GM12801 (cell line): Measurements from ENCODE around the gene CREB3.

Experiments
- CTCF ChIP-seq: IDR thresholded peaks from one replicate; pipeline ENCODE4 v1.5.1; 2011; ENCODE audit warnings: control low read depth; ENCODE audit not compliant: insufficient read length; ENCODE audit errors: extremely low read depth

Gene CREB3

GRCh38 chr9:35702696-35703095, 29.8 kb upstream of the CREB3 start:
- TF ChIP-seq CTCF = no peak

- TF ChIP-seq CTCF = no peak
Measured at GRCh38 chr9:35703906-35704672, 28.4 kb upstream of the CREB3 start.

GRCh38 chr9:35705372-35705771, 27.1 kb upstream of the CREB3 start:
- no peak for TF ChIP-seq CTCF

GRCh38 chr9:35705836-35706430, 26.5 kb upstream of the CREB3 start:
- no peak for TF ChIP-seq CTCF

GRCh38 chr9:35706951-35707350, 25.5 kb upstream of the CREB3 start:
- no peak for TF ChIP-seq CTCF

- TF ChIP-seq CTCF = no peak
Measured at GRCh38 chr9:35708146-35708545, 24.3 kb upstream of the CREB3 start.

GRCh38 chr9:35710818-35711500, 21.5 kb upstream of the CREB3 start:
- TF ChIP-seq CTCF = no peak
